Caco-2 (cell line): Measurements from ENCODE around the gene STAU1. TPM values are rescaled to one million over a fixed set of nuclear protein-coding genes. Genes with fewer than 3 reads are reported as not detected.

Experiments
- BruUV-seq: library from RNA; stranded (reverse); fragments of 400-500 nt; replicated peaks from 2 replicates; lab custom pipeline; 2021; lab: Mats Ljungman, UMichigan
- CTCF ChIA-PET: fragments of 300-600 bp; sonication (Branson Sonifier 250); formaldehyde crosslinking; loops from one replicate; lab custom pipeline; 2022; ENCODE audit warnings: antibody characterized with exemption; lab: Charles Lee
- POLR2A ChIA-PET: fragments of 300-600 bp; sonication (Branson Sonifier 250); formaldehyde crosslinking; loops from one replicate; lab custom pipeline; 2022; ENCODE audit warnings: antibody characterized with exemption; lab: Charles Lee
- DNase-seq, 2 experiments: peaks; one replicate each; pipeline versions ENCODE4 v3.0.0 to v3.0.0-alpha.2; 2020 to 2022
- H3K27me3 ChIP-seq: replicated peaks from 2 replicates; pipeline ENCODE4 v1.6.0; 2011; ENCODE audit warnings: low read length; ENCODE audit not compliant: control insufficient read depth, insufficient read depth
- H3K36me3 ChIP-seq: 2 replicates; pipeline ENCODE4 v1.5.1; 2011; ENCODE audit warnings: low read length; ENCODE audit not compliant: control insufficient read depth, insufficient read depth
- H3K4me1 ChIP-seq: fragments of 250-450 bp; sonication (Bioruptor Pico); 2 replicates; pipeline ENCODE4 v1.5.1; 2020; ENCODE audit warnings: mild to moderate bottlenecking
- H3K4me3 ChIP-seq: 2 replicates; pipeline ENCODE4 v1.5.1; 2011; ENCODE audit warnings: low read depth, mild to moderate bottlenecking, control low read depth, low read length
- H3K9me3 ChIP-seq: fragments of 250-450 bp; sonication (Bioruptor Pico); 2 replicates; pipeline ENCODE4 v1.5.1; 2020; ENCODE audit warnings: mild to moderate bottlenecking, moderate library complexity
- H3K27ac Mint-ChIP-seq: one replicate; pipeline ENCODE4 v1.8.0; 2022; ENCODE audit warnings: mixed read lengths; ENCODE audit not compliant: unreplicated experiment
- H3K27me3 Mint-ChIP-seq: one replicate; pipeline ENCODE4 v1.8.0; 2022; ENCODE audit warnings: mixed read lengths; ENCODE audit not compliant: insufficient read depth, unreplicated experiment
- H3K36me3 Mint-ChIP-seq: one replicate; pipeline ENCODE4 v1.8.0; 2022; ENCODE audit warnings: mild to moderate bottlenecking, mixed read lengths; ENCODE audit not compliant: insufficient read depth, unreplicated experiment
- H3K4me1 Mint-ChIP-seq: one replicate; pipeline ENCODE4 v1.8.0; 2022; ENCODE audit warnings: low read depth, mixed read lengths; ENCODE audit not compliant: unreplicated experiment
- H3K4me3 Mint-ChIP-seq: one replicate; pipeline ENCODE4 v1.8.0; 2022; ENCODE audit warnings: mild to moderate bottlenecking, moderate library complexity, mixed read lengths; ENCODE audit not compliant: unreplicated experiment
- H3K9me3 Mint-ChIP-seq: one replicate; pipeline ENCODE4 v1.8.0; 2022; ENCODE audit warnings: mixed read lengths; ENCODE audit not compliant: unreplicated experiment
- intact Hi-C: fragments of 100-400 bp; cut with micrococcal nuclease; formaldehyde crosslinking; loops from one replicate; pipeline ENCODE4 v1.10.0; 2022; ENCODE audit not compliant: unreplicated experiment
- total RNA-seq: library from RNA; stranded (reverse); gene quantifications from 2 replicates; pipeline ENCODE4 v1.2.3, GENCODE V29; 2022
- TF ChIP-seq, protein P1 (sequence below), 2 experiments: fragments of 200-600 bp in 1 of 2; IDR thresholded peaks; 1 replicate in 1 of 2; 2 replicates in 1 of 2; pipeline versions ENCODE4 v1.5.1 to v1.8.0; 2011 to 2022; ENCODE audit warnings: antibody characterized with exemption in 1 of 2, control low read depth in 1 of 2, inconsistent platforms in 1 of 2, low read depth in 1 of 2, low read length in 1 of 2, mild to moderate bottlenecking in 1 of 2, moderate library complexity in 1 of 2; ENCODE audit not compliant: insufficient read depth in 1 of 2, severe bottlenecking in 1 of 2, unreplicated experiment in 1 of 2

STAU1 gene
- total RNA-seq, 1 experiment from 2014 or later, result 201 TPM

DNA sequence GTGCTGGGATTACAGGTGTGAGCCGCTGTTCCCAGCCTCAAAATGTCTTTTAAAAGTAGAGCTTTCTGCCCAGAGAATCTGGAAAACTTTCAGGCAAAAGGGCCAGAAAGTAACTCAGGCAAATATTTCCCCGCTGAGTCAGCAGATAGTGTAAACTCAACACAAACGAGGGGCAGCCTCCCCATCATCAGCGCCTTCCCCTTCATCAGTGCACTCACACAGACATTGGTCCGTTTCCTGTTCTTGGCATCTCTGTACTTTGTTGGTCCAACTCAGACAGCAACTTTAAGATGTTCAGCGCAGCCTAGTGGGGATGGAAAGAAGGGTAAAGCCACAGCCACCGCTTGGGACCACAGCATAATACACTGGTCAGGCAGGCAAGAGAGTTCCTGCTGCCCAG lies 72.6 kb downstream of the STAU1 start:
- no peak overlapping the region for H3K27ac Mint-ChIP-seq
- peaks cover 13% of the 10 kb centered on the region for H3K36me3 ChIP-seq
- no peak overlapping the region for H3K4me3 ChIP-seq
- no peaks in the 10 kb centered on the region for H3K27me3 Mint-ChIP-seq
- TF ChIP-seq, protein P1, sequence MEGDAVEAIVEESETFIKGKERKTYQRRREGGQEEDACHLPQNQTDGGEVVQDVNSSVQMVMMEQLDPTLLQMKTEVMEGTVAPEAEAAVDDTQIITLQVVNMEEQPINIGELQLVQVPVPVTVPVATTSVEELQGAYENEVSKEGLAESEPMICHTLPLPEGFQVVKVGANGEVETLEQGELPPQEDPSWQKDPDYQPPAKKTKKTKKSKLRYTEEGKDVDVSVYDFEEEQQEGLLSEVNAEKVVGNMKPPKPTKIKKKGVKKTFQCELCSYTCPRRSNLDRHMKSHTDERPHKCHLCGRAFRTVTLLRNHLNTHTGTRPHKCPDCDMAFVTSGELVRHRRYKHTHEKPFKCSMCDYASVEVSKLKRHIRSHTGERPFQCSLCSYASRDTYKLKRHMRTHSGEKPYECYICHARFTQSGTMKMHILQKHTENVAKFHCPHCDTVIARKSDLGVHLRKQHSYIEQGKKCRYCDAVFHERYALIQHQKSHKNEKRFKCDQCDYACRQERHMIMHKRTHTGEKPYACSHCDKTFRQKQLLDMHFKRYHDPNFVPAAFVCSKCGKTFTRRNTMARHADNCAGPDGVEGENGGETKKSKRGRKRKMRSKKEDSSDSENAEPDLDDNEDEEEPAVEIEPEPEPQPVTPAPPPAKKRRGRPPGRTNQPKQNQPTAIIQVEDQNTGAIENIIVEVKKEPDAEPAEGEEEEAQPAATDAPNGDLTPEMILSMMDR (IDR thresholded peaks at IDR 0.05; ENCODE audit: insufficient read depth in 1 of 2, low read depth in 1 of 2, low read length in 1 of 2, severe bottlenecking in 1 of 2, unreplicated experiment in 1 of 2), result peak in 1 of 2 experiments; percentile 25
- no peaks in the 10 kb centered on the region for H3K4me1 Mint-ChIP-seq
- no peaks in the 10 kb centered on the region for H3K4me1 ChIP-seq
- H3K27me3 ChIP-seq, result no peaks in the 10 kb centered on the region
- no peak for DNase-seq
- ChIA-PET CTCF (no interaction called here), POLR2A (no interaction called here)
- H3K36me3 Mint-ChIP-seq, result peaks cover 98% of the 10 kb centered on the region
- H3K4me3 Mint-ChIP-seq, result no peak overlapping the region
- no TSS peak for BruUV-seq
- no peaks in the 10 kb centered on the region for H3K9me3 ChIP-seq
- H3K9me3 Mint-ChIP-seq, result no peaks in the 10 kb centered on the region
- intact Hi-C loops, result no loop called here

DNA sequence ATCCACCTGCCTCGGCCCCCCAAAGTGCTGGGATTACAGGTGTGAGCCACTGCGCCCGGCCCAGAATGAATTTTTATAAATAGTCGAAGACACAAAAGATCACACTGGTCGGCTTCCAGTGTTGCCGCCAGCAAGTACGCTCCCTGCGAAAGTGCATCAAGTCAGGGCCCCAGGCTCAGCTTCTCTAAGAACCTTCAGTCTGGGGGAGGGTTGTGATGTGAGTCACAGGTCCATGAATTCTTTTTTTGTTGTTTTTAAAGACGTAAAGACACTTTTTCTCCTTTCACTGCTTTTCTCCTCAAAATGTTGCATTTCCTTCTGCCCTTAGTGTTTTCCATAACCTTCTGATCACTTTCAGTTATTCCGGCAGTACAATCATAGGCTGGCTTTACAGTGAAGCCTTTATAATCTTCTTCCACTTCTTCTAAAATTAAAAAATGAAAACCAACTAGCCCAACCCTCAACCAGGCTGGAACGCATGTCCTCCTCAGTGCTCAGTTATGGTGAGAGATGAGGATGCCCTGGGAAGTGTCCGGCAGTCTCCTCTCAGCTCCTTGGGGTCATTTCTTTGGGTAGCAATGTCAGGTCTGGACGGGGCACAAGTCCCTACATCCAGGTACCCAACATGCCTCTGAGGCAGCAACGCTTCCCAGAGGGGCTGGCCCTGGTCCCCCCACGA lies 75.4 kb downstream of the STAU1 start:
- Histone ChIP-seq H3K4me1 (no peaks in the 10 kb centered on the region), H3K36me3 (peaks cover 7% of the 10 kb centered on the region; the same call in 1 of the 2 replicates), H3K9me3 (no peaks in the 10 kb centered on the region), H3K4me3 (no peak overlapping the region), H3K27me3 (no peaks in the 10 kb centered on the region)
- POLR2A ChIA-PET, result no interaction called here
- H3K4me1 Mint-ChIP-seq, result no peaks in the 10 kb centered on the region
- H3K27ac Mint-ChIP-seq, result no peak overlapping the region
- H3K9me3 Mint-ChIP-seq, result no peaks in the 10 kb centered on the region
- TF ChIP-seq, protein P1 (IDR thresholded peaks at IDR 0.05; ENCODE audit: insufficient read depth in 1 of 2, low read depth in 1 of 2, low read length in 1 of 2, severe bottlenecking in 1 of 2, unreplicated experiment in 1 of 2), result no peak
- H3K4me3 Mint-ChIP-seq, result no peak overlapping the region
- BruUV-seq, result no TSS peak
- CTCF ChIA-PET, result interaction anchor here (0.6 kb wide), 1 partner anchor 107 kb away, joined by 5 read pairs; no protein-coding TSS in a partner anchor
- DNase-seq, result no peak
- intact Hi-C loops, result loop anchor here (2.0 kb wide), 1 partner anchor 54 kb away; no protein-coding TSS in a partner anchor
- no peaks in the 10 kb centered on the region for H3K27me3 Mint-ChIP-seq
- peaks cover 99% of the 10 kb centered on the region for H3K36me3 Mint-ChIP-seq

DNA sequence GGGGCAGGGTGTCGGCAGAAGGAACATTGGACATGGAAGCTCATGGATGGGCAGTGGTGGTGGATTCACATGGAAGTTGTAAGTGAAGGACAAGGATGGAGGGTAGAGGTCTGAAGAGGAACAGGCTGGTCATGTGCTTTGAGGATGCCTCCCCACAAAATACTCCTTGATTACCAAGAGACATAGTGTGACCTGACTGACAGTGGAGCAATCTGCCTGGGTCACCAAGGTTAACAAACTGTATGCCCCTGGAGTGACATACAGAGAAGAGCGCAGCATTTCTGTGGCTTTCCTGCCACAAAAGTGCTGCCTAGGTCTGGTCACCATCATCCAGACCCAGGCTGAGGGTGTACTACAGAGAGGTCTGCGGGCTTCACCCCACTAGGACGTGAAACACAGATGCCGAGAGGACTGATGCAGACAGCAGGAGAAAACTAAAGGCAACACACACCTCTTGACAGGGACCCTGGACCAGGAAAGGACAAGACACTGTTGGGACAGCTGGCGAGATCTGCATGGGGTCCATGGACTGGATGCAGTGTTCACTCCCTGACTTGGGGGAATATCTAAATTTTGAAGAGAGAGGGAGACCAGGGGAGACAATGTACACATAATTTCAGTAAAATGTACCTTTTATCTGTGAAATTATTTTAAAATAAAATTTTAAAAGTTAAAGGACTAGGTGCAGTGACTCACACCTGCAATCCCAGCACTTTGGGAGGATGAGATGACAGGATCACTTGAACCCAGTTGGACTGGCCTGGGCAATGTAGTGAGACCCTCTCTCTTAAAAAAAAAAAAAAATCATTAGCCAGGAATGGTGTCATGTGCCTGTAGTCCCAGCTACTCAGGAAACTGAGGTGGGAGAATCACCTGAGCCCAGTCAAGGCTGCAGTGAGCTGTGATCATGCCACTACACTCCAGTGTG lies 77.1 kb downstream of the STAU1 start:
- ChIA-PET POLR2A (no interaction called here), CTCF (interaction anchor here (0.8 kb wide), 1 partner anchor 134 kb away, joined by 4 read pairs; no protein-coding TSS in a partner anchor)
- Mint-ChIP-seq H3K36me3 (peaks cover 99% of the 10 kb centered on the region), H3K9me3 (no peaks in the 10 kb centered on the region), H3K4me1 (no peaks in the 10 kb centered on the region), H3K27me3 (no peaks in the 10 kb centered on the region), H3K27ac (peak overlapping the region; percentile 9), H3K4me3 (no peak overlapping the region)
- no TSS peak for BruUV-seq
- 0 out of 2 replicates have a peak, but pooled peaks cover 6% of the 10 kb centered on the region for H3K36me3 ChIP-seq
- no peaks in the 10 kb centered on the region for H3K4me1 ChIP-seq
- TF ChIP-seq, protein P1 (IDR thresholded peaks at IDR 0.05; ENCODE audit: insufficient read depth in 1 of 2, low read depth in 1 of 2, low read length in 1 of 2, severe bottlenecking in 1 of 2, unreplicated experiment in 1 of 2), result no peak
- no peak overlapping the region for H3K4me3 ChIP-seq
- no peaks in the 10 kb centered on the region for H3K27me3 ChIP-seq
- no peaks in the 10 kb centered on the region for H3K9me3 ChIP-seq
- intact Hi-C loops, result no loop called here
- no peak for DNase-seq
